Nucleus accumbens (tissue), 56 donors: ENCODE data around the gene TTC39B.

ENCODE experiments used
- DNase-seq, 56 donors: peaks; one replicate each; lab custom pipeline; 2025; lab: John Stamatoyannopoulos, UW

Gene TTC39B

GRCh38 chr9:15305470-15305869 is 1.5 kb downstream of the TTC39B start:
- no peak for DNase-seq

GRCh38 chr9:15304632-15305031 is 2.4 kb downstream of the TTC39B start:
- DNase-seq = no peak

- DNase-seq = no peak
Measured at GRCh38 chr9:15300218-15300617, 6.8 kb downstream of the TTC39B start.

DNA sequence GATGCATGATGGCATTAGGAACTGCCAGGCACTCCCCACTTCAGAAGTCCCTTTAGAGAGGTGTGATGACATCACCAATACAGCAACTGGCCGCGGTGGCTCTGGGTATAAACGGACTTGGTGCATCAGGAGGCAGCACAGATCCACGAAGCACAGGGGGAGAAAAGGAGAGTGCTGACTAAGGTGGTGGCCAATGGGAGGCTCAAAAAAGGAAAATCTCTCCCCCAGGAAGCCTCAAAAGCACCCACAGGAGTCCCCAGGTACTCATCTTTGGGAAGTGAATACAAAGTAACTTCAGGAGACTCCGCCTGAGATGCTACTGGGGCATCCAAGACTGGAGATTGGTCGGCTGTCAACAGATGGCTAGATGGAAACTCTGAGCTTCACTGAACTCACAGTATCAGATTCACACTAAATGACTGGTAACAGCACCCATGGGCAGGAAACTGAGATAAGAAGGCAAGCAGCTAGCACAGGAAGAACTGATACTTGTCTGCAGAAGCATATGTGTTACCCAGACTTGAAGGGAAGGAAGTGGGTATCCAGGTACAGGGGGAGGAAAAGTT is 7.6 kb downstream of the TTC39B start:
- DNase-seq = no peak

- no peak for DNase-seq
Measured at GRCh38 chr9:15298362-15298761, 8.7 kb downstream of the TTC39B start.

DNA sequence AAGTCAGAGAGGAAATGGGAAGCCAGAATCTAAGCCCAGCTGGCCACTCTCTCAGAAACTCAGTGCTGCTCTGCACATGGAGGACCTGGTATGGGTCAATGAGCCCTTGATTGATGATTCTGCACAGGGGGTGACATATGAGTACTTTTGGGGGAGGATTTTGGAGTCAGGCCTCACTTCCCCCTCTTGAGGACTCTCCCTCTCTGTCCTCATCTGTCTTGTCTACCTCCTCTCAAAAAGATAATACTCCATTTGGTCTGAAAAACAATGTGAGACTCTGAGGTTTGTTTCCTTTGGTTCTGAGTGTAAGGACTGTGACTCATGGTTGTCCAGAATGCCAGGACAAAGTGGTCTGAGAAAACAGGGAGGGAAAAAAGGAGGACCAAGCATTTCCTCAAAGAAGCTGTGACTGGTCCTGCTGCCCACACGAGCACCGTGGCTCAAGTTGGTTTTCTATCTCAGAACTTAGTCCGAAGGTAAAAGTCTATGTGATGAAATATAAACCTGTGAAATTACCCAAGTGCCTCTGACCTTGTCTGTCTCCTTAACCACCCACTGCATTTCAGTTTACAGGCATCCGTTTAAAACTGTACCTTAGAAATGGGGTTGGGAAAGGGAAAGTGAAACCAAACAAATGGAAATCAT is 11.1 kb downstream of the TTC39B start:
- DNase-seq = peak in 1 of 56 donors; percentile 4

- DNase-seq = no peak
Measured at GRCh38 chr9:15294604-15295003, 12.4 kb downstream of the TTC39B start.

GRCh38 chr9:15293804-15294316 is 13.2 kb downstream of the TTC39B start:
- peak in 4 of 56 donors; percentile 8 to 16 (median 10) for DNase-seq

- DNase-seq = no peak
Measured at GRCh38 chr9:15293084-15293483, 13.9 kb downstream of the TTC39B start.

DNA sequence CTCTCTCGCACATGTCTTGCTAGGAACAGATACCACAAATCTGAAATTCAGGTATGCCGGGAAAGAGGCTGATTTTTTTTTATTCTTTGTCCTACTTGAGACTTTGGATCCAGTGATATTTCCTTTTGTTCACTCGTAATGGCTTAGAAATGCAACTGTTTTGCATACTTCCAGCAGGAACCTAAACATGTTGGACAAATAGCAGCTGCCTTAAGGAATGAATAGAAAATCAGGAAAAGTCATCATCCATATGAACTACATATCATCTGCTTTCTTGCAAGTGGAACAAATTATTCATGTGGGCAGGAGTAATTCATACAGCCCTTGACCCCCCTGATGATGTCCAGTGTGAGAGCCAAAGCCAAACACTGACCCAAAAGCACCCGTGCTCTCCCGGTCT is 17.4 kb downstream of the TTC39B start:
- no peak for DNase-seq

- no peak for DNase-seq
Measured at GRCh38 chr9:15287309-15287708, 19.7 kb downstream of the TTC39B start.

GRCh38 chr9:15286161-15286821 is 20.7 kb downstream of the TTC39B start:
- DNase-seq = no peak

DNA sequence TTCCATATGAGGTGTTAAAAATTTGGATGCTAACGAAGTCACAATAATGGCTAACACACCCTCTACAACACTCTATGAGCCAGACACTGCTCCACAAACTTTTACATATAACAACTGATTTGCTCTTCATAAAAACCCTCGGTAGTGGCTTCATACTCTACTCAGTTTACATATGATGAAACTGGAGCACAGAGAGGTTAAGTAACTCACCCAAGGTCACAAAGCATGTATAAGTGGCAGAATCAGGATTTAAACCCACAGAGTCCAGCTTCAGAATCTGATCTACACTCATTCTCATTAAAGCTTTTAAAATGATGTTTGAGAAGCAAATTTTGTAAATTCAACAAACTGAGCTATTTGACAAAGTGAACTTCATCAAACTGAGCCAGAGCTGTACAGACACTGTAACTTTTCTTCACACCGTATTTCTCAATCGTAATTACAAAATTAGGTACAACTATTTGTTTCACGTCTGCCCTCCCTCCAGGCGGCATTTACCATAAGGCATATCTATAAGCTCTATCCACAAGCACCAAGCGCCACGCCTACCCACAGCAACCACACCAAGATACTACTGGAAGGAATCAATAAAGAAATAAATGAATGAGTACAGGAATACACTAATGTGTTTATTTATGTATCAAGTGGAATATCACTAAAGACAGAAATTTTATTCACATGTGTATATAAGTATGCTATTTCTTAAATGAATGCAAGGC is 24.3 kb downstream of the TTC39B start:
- DNase-seq = no peak

DNA sequence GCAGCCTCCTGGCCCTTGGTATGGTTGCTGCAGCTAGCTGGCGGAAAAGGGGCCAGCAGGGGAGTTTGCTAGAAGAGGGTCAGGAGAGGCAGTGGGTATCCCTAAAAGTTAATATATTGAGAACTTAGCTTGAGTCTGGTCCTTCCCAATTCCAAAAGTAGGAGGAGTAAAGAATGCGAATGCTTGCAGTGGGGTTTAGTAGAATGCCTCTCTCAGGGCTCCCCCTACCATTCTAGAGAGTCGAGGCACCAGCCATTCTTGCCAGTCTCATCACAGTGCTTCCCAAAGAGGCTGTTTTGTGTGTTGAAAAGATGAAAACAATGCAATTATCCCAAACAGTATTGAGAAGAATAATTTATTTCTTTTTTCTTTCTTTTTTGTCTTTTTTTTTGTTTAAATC is 26.4 kb downstream of the TTC39B start:
- no peak for DNase-seq

DNA sequence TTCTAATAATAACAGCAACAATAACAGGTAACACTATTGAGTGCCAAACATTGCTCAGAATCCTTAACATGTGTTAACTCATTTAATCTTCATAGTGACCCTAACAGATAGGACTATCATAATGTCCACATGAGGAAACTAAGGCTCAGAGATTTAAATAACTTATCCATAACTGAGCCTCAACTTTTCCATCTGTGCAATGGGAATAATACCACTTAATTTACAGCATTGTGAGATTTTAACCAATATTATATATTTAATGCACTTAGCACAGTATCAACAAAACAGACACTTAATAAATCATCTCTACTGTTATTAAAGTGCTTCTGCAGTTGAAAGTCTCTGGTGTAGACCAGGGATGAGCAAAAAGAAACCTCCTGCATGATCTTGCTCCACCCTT is 28.2 kb downstream of the TTC39B start:
- no peak for DNase-seq

DNA sequence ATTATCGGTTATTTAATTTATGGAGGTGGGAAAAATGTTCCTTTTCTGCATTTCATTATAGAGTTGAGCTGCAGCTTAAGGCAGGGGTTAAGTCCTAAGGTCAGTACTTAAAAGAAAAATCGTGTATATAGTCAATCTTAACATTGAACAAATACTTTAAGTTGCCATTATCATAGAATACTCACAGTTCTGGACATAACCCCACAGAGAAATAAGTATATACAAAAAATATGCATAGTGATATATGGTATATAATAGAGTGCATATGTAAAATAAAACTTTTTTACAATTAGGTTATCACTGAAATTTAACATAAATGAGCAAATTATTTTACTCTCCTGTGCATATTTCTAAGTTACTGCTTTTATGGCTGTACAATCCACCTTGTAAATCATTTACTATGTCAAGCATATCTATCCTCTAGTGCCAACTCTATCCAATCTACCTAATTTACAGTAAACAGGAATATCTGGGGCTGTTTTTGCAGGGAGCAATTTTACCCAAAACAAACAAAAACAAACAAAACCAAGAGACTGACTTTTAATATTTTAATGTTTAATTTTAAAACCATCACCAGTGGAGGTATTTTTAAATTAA is 28.8 kb downstream of the TTC39B start:
- no peak for DNase-seq

- DNase-seq = peak in 28 of 56 donors; percentile 2 to 72 (median 16)
Measured at GRCh38 chr9:15277400-15278090, 29.5 kb downstream of the TTC39B start.

- DNase-seq = no peak
Measured at GRCh38 chr9:15276328-15276938, 30.6 kb downstream of the TTC39B start.

DNA sequence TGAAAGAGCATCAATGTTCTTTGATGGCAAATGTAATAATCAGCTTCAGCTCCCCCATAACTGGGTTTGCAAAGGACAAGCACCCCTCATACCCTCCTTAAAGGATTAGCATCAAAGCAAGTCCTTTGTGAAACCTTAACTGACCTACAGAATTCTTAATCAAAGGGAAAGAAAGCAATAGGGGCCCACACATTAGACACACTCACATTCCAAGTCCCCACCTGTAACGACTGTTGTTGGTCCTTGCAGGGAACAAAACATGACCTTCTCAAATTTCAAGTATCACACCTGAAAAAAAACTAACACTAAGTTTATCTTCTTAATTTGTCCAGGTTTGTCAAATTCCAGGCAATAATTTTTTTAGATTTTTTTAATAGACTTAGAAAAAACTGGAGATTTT is 32.6 kb downstream of the TTC39B start:
- no peak for DNase-seq
